K562 (cell line): Measurements from ENCODE around the gene NTN3. TPM values are rescaled to one million over a fixed set of nuclear protein-coding genes. Genes with fewer than 3 reads are reported as not detected.

Experiments
- CREB3 ChIP-seq: fragments of 450-650 bp; conservative IDR thresholded peaks from 2 replicates; pipeline ENCODE4 v1.6.1; 2016; ENCODE audit warnings: missing genetic modification characterization, low read depth, mild to moderate bottlenecking, missing compliant biosample characterization, moderate library complexity
- CTCFL ChIP-seq: IDR thresholded peaks from 2 replicates; pipeline ENCODE4 v1.6.1; 2011; ENCODE audit warnings: borderline replicate concordance, low read depth, mild to moderate bottlenecking, moderate library complexity, low read length; ENCODE audit not compliant: insufficient read depth, poor library complexity, severe bottlenecking
- ERF ChIP-seq: fragments of 450-650 bp; formaldehyde crosslinking; IDR thresholded peaks from 2 replicates; pipeline ENCODE4 v1.4.0; 2020; ENCODE audit warnings: mild to moderate bottlenecking, mixed read lengths
- GATAD2A ChIP-seq: fragments of 450-650 bp; IDR thresholded peaks from 2 replicates; pipeline ENCODE4 v1.6.1; 2017
- VEZF1 ChIP-seq: fragments of 200-800 bp; sonication (Bioruptor generic); IDR thresholded peaks from 2 replicates; pipeline ENCODE4 v1.6.1; 2017; ENCODE audit warnings: missing genetic modification characterization, missing compliant biosample characterization
- ZNF12 ChIP-seq: sonication (generic); formaldehyde crosslinking; IDR thresholded peaks from 2 replicates; pipeline ENCODE4 v1.4.0; 2020; ENCODE audit warnings: mild to moderate bottlenecking, missing genetic modification reagents
- ZNF175 ChIP-seq: fragments of 200-800 bp; sonication (Bioruptor generic); IDR thresholded peaks from 2 replicates; pipeline ENCODE4 v1.6.1; 2016; ENCODE audit warnings: low read depth, mild to moderate bottlenecking, missing genetic modification characterization, missing compliant biosample characterization
- ZNF407 ChIP-seq: fragments of 450-650 bp; IDR thresholded peaks from 2 replicates; pipeline ENCODE4 v1.6.1; 2016; ENCODE audit warnings: low read depth
- ZNF592 ChIP-seq: fragments of 450-650 bp; IDR thresholded peaks from 2 replicates; pipeline ENCODE4 v1.6.1; 2017; ENCODE audit warnings: antibody characterized with exemption, mild to moderate bottlenecking
- polyA plus RNA-seq, 8 experiments: library from polyadenylated mRNA; depleted of rRNA in 4 of 8; stranded (reverse) in 5 of 8; unstranded in 3 of 8; fragments of >200 nt; fragmentation: Nextera tagmentation in 2 of 8; fragmentation: Illumina TruSeq in 1 of 8; extraction: Ambion mirVana in 2 of 8; extraction: Trizol in 1 of 8; gene quantifications; 2 replicates each; pipeline versions ENCODE4 v1.2.1 to v1.2.3, GENCODE V29; 2011 to 2014; ENCODE audit warnings: inconsistent platforms in 1 of 8, missing spikeins in 1 of 8
- total RNA-seq, 7 experiments: library from RNA; depleted of rRNA in 6 of 7; stranded (reverse); fragments of >200 nt in 6 of 7; fragmentation: Illumina TruSeq in 2 of 7; extraction: Trizol in 2 of 7; gene quantifications; 2 replicates each; pipeline versions ENCODE4 v1.2.1 to v1.2.3, GENCODE V29; 2011 to 2021; ENCODE audit warnings: low replicate concordance in 1 of 7

Gene NTN3
- total and polyA plus RNA-seq, 9 of the 15 experiments (the other 6 are each of a cell fraction or from before 2014, with no cell fraction given) = not detected

GRCh38 chr16:2511128-2511800 is 40.2 kb downstream of the NTN3 start (continued):
- TF ChIP-seq ZNF592 = no peak
- TF ChIP-seq CTCFL = no peak
- TF ChIP-seq ZNF175 (CRISPR knock-in tag) = no peak
- TF ChIP-seq VEZF1 = peak; percentile 89
- TF ChIP-seq ZNF12 (CRISPR knock-in tag) = no peak
- TF ChIP-seq ERF (CRISPR knock-in tag) = no peak
- TF ChIP-seq GATAD2A = no peak
- TF ChIP-seq ZNF407 = no peak
- no peak for TF ChIP-seq CREB3
